Fibroblast of villous mesenchyme (primary cell): ENCODE results near the gene DLGAP3. TPM values are rescaled to one million over a fixed set of nuclear protein-coding genes. Genes with fewer than 3 reads are reported as not detected.

Experiments used
- DNase-seq: peaks from one replicate; pipeline ENCODE4 v3.0.0-alpha.2; 2010; ENCODE audit warnings: low read depth
- H3K4me3 ChIP-seq: 2 replicates; pipeline ENCODE4 v1.5.1; 2011; ENCODE audit warnings: low read depth, mild to moderate bottlenecking, low read length
- CTCF ChIP-seq: IDR thresholded peaks from 2 replicates; pipeline ENCODE4 v1.5.1; 2012; ENCODE audit warnings: low read depth, mild to moderate bottlenecking, low read length; ENCODE audit not compliant: insufficient read depth
- total RNA-seq: library from RNA; depleted of rRNA; stranded (reverse); fragments of >200 nt; gene quantifications from 2 replicates; pipeline ENCODE4 v1.2.3, GENCODE V29; 2012

The DLGAP3 gene
- under 0.01 TPM in 2 replicates for total RNA-seq

GRCh38 chr1:34929497-34929852 is at the start of gene DLGAP3:
Gene DLGAP3, minus strand, starts transcription at chr1:34929650. Its CDS starts 24,267 bp downstream, at chr1:34905383.
- no peak for TF ChIP-seq CTCF
- H3K4me3 ChIP-seq: no peak within 1 kb of the TSS

GRCh38 chr1:34978921-34979320 is 49.5 kb upstream of the DLGAP3 start:
- no peak overlapping the region for H3K4me3 ChIP-seq
- no peak for TF ChIP-seq CTCF
- no peak for DNase-seq

More at GRCh38 chr1:34929497-34929852, at the start of gene DLGAP3:
- no peak for DNase-seq

GRCh38 chr1:34977858-34978257 is 48.4 kb upstream of the DLGAP3 start:
- DNase-seq: no peak

GRCh38 chr1:34977210-34977471 is 47.7 kb upstream of the DLGAP3 start:
- no peak for DNase-seq
- no peak overlapping the region for H3K4me3 ChIP-seq
- no peak for TF ChIP-seq CTCF

More at GRCh38 chr1:34977858-34978257, 48.4 kb upstream of the DLGAP3 start:
- no peak for TF ChIP-seq CTCF
- H3K4me3 ChIP-seq: no peak overlapping the region

GRCh38 chr1:34976384-34977209 is 47.1 kb upstream of the DLGAP3 start:
- DNase-seq: no peak
- TF ChIP-seq CTCF: no peak
- no peak overlapping the region for H3K4me3 ChIP-seq

- TF ChIP-seq CTCF: no peak
- no peak for DNase-seq
- H3K4me3 ChIP-seq: no peak overlapping the region
Measured at GRCh38 chr1:34975771-34976170, 46.3 kb upstream of the DLGAP3 start.

GRCh38 chr1:34975338-34975737 is 45.9 kb upstream of the DLGAP3 start:
- TF ChIP-seq CTCF: no peak
- no peak for DNase-seq

More at GRCh38 chr1:34975338-34975737, 45.9 kb upstream of the DLGAP3 start:
- no peak overlapping the region for H3K4me3 ChIP-seq
